Dermis blood vessel endothelial cell (primary cell): ENCODE results near the gene NEU4. TPM values are rescaled to one million over a fixed set of nuclear protein-coding genes. Genes with fewer than 3 reads are reported as not detected.
A peak's percentile ranks its signal among the peaks of the same experiment; 100 is the strongest.
"Not testable (repeated sequence)": the region's sequence is repeated elsewhere in the genome, so short reads cannot be mapped to it uniquely, and the experiment has no call there.

Experiments
- DNase-seq: peaks from one replicate; pipeline ENCODE4 v3.0.0; 2010
- total RNA-seq: library from RNA; depleted of rRNA; stranded (reverse); fragments of >200 nt; gene quantifications from 2 replicates; pipeline ENCODE4 v1.2.3, GENCODE V29; 2014

The NEU4 gene
- total RNA-seq: not detected in 2 replicates

GRCh38 chr2:241808721-241809382 lies at the start of gene NEU4:
NEU4 (plus strand) TSS chr2:241809193; CDS start chr2:241814485, 5,292 bp downstream.
- no peak for DNase-seq

- not testable (repeated sequence) for DNase-seq
These were observed 49.1 kb upstream of the NEU4 start for GRCh38 chr2:241759893-241760292.

- no peak for DNase-seq
These were observed 48.7 kb upstream of the NEU4 start for GRCh38 chr2:241760301-241760771.

GRCh38 chr2:241762321-241762932 lies 46.6 kb upstream of the NEU4 start:
- no peak for DNase-seq

GRCh38 chr2:241762933-241763369 lies 46.0 kb upstream of the NEU4 start:
- no peak for DNase-seq

DNA sequence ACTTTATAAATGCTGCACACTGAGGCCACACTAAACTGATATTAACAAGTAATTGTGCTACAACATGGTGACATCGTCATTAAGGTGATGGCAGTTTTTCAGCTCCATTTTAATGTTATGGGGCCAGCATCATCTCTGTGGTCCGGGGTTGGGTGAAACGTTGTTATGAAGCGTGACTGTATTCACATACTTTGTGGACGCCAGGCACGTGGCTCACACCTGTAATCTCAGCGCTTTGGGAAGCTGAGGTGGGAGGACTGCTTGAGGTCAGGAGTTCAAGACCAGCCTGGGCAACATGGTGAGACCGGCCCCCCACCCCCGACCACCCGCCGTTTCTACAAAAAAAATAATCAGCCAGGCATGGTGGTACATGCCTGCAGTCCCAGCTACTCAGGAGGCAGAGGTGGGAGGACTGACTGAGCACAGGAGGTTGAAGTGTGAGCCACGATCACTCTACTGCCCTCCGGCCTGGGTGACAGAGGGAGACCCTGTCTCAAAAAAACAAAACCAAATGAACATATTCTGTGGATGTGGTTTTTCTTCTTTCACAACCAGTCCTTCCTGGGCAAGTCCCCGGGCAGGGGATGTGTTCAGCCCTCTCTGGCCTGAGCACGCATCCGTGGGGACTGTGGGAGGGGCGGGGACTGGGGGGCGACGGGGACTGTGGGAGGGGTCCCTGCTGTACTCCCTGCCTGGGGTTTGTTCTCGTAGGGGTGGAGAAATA lies 45.3 kb upstream of the NEU4 start:
- DNase-seq: no peak

DNA sequence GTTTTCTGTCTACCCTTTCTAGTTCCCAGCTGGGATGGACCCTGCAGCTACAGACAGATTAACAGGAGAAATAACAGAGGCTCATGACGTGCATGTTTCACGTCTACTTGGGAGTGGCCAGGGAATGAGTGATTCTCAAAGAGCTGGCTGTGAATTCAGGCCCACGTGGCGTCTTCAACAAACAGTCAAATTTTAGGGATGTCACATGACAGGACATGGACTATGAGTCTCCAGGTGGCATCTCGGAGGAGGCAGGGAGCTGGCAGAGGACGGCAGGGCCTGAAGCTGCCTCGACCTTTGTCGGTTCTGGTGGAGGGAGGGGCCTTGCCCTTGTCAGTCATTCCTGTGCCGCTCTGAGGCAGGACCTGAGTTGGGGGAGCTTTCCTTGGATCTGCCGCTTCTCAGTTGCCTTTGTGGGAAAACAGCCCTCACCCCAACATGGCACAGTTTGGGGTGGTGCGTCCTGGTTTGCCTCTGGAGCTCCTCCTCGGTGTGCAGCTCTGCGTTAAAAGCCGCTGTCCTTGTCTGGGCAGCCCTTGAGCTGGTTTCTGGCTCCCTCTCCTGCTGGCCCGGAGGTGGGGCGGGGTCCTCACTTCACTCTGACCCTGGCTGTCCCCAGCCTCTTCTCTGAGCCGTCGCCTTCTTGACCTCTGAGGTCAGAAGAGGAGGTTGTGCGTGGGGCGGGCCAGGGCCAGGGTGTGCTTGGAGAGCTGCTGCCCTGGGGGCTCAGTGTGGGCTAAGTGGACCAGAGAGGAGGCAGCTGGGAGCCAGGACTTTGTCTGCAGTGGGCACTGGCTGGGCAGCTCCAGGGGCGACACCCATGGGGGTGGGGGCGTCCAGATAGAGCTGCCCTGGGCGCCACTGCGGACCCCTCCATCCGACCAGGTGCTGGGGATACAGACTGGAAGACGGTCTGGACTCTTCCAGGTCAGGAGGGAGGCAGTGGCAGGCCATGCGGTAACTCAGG lies 44.4 kb upstream of the NEU4 start:
- DNase-seq: no peak

GRCh38 chr2:241767464-241768250 lies 41.3 kb upstream of the NEU4 start:
- no peak for DNase-seq

GRCh38 chr2:241768251-241768711 lies 40.7 kb upstream of the NEU4 start:
- no peak for DNase-seq

GRCh38 chr2:241768850-241769249 lies 40.1 kb upstream of the NEU4 start:
- DNase-seq: no peak

GRCh38 chr2:241769819-241770184 lies 39.2 kb upstream of the NEU4 start:
- no peak for DNase-seq

- no peak for DNase-seq
These were observed 38.6 kb upstream of the NEU4 start for GRCh38 chr2:241770185-241770935.

DNA sequence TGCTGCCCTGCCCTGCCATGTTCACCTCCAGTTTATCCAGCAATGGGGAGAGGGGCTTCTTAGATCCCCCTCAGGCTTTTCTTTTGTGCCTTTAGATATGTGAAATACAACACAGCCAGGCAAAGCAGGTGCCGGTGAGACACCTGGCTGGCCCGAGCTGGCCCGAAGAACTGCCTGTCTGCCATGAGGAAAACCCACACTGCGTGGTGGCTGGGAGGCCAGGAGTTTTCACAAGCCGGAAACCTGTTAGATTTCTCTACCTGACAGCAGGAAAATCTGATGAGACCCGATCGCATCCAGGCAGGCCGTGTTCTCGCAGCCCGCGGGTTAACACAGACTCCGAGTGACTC lies 38.1 kb upstream of the NEU4 start:
- DNase-seq: no peak

DNA sequence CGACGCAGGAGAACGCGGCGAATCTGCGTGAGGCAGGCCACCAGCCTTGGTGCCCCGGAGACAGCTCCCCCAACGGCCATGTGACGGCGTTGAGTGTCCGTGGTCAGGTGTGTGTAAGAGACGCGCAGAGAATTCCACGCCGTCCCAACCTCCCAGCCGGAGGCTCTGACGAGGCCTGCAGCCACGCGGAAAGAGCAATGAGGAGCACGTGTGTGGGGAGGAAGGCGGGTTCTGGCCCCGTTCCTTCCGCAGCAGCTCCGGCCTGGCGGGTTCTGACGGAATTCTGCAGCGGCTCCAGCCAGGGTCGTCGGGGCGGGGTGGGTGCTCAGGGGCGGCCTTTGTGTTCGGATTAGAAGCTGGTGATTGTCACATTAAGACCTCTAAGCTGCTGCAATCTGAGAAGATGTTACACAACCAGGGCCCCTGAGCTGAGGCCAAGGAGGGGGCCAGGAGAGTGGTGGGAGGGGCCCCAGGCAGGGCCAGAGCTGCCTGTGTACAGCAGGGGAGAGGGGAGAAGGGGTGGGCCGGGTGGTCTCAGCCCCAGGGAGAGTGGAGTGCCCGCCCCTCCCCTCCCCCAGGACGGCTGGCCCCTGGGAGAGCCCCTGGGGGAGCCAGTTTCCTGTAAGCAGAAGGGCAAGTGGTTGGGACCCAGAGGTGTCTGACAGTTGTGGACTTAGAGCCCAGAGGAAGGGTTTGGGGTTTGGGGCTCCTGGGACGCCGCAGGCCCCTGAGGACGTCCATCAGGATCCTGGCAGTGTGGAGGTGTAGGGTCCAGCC lies 37.5 kb upstream of the NEU4 start:
- DNase-seq: peak; percentile 17

DNA sequence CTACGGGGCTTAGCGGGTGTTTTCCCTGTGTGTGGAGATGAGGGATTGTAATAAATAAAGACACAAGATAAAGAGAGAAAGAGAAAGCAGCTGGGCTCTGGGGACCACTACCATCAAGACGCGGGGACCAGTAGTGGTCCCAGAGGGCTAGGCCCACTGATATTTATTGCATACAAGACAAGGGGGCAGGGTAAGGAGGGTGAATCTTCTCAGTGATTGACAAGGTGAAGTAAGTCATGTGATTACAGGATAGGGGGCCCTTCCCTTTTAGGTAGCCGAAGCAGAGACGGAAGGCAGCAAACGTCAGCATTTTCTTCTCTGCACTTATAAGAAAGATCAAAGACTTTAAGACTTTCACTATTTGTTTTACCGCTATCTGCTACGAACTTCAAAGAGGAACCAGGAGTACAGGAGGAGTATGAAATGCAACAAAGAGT lies 36.9 kb upstream of the NEU4 start:
- DNase-seq: no peak

GRCh38 chr2:241773511-241774418 lies 35.2 kb upstream of the NEU4 start:
- DNase-seq: peak; percentile 15

DNA sequence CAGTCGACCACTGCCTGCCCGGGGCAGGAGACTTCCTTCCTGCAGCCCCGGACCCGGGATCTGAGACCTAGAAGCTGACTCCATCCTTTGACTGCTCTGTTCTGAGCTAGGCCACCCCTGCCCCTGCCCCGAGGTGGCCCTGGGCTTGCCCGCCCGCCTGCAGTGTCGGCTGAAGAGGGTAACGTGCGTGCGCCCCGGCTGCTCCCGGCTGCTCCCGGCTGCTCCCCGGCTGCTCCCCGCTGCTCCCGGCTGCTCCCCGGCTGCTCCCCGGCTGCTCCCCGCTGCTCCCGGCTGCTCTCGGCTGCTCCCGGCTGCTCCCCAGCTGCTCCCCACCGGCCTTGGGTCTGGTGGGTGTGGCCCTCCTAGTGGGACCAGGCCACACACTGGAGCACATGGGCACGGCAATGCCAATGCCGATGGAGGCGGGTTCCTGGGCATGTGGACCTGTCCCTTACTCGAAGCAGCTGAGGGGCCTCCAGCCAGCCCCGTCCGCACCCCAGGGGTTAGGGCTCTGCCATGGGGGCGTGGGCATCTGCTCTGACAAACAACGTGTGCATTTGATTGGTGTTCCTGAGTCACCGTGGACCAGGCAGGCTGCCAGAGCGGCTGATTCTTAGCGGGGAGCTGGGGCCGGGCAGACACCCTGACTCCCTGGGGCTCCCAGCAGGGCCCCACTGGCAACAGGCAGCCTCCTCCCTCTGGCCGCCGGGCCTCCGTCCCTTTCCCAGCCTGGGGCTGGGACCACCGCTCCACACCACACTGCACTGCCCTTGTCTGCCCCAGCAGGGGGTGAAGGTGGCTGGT lies 34.4 kb upstream of the NEU4 start:
- DNase-seq: peak; percentile 33
